ENCODE measurements around the gene STK24.

Gene STK24

DNA sequence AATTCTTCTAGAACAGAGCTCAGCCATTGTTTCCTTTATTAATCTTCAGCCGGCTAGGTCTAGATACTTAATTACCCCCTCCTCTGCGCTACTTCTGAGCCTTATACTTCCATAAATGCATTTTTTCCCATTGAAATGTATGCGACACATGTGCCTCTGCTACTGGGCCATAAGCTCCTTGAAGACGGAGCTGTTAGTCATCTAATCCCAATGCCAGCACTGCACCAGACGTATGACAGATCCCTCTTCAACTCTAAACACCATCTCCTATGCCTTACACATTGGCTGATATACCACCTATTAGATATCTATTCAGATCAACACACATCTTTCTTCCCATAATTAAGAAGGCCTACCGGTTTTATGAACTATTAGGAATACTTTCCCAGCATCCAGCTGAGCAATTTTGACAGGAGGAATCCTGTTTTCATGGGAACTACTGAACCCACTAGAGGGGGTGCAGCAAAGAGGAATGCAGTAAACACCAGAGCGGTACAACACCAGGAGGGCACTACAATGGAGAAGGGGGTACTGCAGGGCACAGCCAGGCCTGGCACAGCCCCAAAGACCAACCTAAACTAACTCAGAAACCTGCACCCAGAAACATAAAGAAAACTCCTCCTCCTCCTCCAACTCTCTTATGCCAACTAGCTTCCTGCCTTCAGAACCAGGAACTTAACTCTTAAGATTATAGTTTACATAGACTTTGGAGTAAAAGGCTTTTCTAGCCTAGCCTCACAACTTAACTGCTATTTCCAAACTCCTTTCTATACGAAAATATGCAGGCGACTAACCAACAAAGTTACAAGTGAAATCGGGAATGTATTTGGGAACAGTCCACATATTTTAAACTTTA, 18.7 kb downstream of the STK24 start:
- DNase-seq (ENCODE audit: extremely low read depth in 1 of 2, low read depth in 1 of 2) = no peak

DNA sequence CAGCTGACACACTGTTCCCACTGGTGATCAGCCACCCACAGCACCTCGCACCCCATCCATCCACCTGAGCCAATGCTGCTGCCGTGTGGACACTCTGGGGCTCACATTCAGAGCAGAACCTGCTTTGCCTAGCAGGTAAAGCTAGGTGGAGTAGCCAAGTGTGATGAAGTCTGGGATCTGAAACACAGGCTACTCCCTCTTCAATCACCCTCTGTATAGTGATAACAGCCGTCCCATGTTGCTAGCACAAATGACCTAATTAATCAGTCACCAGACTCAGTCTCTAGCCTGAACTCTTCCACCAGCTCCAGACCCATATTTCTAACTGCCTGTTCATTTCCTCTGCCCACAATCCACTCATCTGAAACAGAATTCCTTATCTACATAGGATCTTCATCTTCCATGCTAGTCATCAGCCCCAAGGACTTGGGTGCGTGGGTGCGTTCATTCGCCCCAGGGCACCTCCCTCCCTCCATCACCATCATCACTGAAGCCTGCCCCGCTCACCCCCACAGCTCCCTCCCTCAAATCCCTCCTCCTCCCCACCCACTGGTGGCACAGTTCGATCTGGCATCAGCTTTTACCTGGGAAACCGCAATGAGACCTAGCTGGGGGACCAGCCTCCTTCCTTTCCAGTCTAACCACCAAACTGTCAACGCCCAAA, 19.8 kb downstream of the STK24 start:
- DNase-seq (ENCODE audit: extremely low read depth in 1 of 2, low read depth in 1 of 2) = no peak

DNA sequence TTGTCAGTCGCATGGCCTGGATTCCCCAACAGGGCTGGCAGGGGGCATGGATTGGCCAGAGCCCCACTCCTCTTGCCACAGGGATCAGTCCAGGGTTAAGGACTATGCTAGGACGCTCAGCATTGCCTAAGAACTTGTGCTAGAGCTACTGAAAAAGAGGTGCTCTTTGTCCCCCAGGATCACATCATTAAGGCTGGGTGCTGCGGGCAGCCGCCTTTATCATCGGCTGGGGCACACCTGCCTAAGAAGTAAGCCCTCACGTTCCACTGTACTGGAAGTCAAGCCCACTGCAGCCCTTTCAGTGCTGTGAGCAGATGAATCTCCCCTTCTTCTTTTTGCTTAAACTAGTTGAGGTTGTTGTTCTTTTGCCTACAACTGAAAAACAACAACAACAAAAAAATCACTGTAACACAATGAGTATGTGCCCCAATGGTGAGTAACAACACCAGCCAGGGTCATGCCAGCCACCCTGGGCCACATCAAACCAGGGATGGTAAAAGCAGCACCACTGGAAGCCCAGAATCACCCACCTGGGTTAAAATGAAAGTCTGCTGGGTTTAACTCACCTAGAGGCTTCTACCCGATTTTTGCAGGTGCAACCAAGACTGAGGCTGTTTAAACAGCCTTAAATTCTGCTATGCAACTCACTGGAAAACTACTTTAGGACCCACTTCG, 20.6 kb downstream of the STK24 start:
- no peak for DNase-seq (ENCODE audit: extremely low read depth in 1 of 2, low read depth in 1 of 2)

DNA sequence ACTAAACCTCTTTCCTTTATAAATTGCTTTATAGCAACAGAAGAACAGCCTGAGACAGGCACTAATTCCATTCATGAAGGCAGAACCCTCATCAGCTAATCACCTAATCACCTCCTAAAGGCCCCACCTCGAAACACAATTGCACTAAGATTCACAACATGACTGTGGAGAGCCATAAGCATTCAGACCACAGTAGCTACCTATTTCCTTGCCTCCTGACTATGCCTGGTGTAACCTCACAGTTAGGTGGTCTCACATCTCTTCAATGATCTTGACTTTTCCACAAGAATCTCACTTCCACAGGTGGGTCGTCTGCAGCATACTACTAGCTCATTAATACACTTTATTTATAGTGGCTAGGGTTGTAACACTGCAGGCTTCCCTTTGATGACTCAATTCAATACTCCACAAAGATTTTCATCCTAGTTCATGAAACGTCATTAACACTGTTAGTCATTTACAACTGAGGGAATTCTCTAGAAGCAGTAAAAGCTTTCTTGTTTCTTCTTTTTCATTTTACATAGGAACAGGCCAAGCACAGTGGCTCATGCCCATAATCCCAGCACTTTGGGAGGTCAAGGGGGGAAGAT, 27.1 kb downstream of the STK24 start:
- no peak for DNase-seq (ENCODE audit: extremely low read depth in 1 of 2, low read depth in 1 of 2)

DNA sequence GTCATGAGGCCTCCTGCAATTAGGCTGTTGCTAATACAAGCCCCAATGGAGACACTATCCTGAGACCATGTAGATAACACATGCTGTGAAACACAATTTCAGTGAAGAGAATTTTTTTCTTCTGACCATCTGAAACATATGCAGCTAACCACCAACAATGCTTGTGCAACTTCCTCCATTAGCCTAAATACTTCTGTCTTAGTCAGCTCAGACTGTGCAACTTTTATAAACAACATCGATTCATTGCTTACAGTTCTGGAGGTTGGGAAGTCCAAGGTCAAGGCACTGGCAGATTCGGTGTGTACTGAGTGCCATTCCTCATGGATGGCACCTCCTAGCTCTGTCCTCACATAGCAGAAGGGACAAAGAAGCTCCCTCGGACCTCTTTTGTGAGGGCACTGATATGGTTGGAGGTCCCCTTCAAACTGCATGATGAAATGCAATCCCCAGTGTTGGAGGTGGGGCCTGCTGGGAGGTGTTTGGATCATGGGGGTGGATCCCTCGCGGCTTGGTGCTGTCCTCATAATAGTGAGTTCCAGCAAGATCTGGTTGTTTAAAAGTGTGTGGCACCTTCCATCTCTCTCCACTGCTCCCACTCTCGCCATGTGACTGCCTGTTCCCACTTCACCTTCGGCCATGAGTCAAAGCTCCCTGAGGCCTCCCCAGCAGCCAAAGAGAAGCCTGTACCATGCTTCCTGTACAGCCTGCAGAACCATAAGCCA, 27.7 kb downstream of the STK24 start:
- no peak for DNase-seq (ENCODE audit: extremely low read depth in 1 of 2, low read depth in 1 of 2)

- no peak for DNase-seq (ENCODE audit: extremely low read depth in 1 of 2, low read depth in 1 of 2)
Observed at GRCh38 chr13:98548230-98548629, 28.7 kb downstream of the STK24 start.

GRCh38 chr13:98547455-98547854, 29.5 kb downstream of the STK24 start:
- DNase-seq (ENCODE audit: extremely low read depth in 1 of 2, low read depth in 1 of 2) = no peak

GRCh38 chr13:98546402-98546801, 30.5 kb downstream of the STK24 start:
- DNase-seq (ENCODE audit: extremely low read depth in 1 of 2, low read depth in 1 of 2) = no peak

- DNase-seq (ENCODE audit: extremely low read depth in 1 of 2, low read depth in 1 of 2) = no peak
Observed at GRCh38 chr13:98544104-98544710, 32.7 kb downstream of the STK24 start.

GRCh38 chr13:98543378-98544103, 33.4 kb downstream of the STK24 start:
- DNase-seq (ENCODE audit: extremely low read depth in 1 of 2, low read depth in 1 of 2) = no peak

DNA sequence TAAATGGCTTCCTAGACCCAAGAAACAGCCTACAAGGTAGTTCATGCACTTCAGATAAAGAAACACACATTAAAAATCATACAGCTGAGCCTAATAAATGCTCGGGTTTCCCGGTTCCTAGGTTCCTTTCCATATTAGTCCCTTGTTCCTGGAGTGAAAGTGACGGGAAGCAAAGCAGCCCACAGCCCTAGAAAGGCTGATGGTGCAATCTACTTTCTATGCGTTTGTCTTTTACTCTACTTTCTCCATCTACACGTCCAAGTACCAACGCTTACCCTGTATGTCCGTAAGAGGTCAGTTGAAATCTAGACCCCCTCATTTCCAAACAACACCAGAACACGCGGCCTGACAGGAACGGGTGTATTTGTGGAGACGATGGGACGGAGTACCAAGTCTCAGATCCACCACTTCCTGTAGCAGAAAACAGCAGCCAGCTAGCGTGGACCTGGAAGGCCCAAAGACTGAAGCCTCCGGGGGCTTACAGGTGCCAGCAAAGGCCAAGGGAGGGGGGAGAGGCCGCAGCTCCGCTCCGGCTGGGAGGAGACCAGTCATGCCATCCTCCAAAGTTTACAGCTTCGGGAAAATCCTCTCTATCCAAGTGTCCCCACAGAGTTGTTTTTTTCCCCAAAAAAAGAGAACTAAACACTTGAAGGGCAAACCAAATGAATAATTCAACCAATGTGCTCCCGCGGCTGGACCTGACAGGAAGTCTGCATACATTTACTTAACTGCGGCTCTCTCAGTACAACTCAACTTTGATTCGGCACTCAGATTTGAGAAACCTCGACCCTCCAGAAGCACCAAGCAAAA, 34.1 kb downstream of the STK24 start:
- no peak for DNase-seq (ENCODE audit: extremely low read depth in 1 of 2, low read depth in 1 of 2)

GRCh38 chr13:98541701-98542203, 35.2 kb downstream of the STK24 start:
- no peak for DNase-seq (ENCODE audit: extremely low read depth in 1 of 2, low read depth in 1 of 2)

DNA sequence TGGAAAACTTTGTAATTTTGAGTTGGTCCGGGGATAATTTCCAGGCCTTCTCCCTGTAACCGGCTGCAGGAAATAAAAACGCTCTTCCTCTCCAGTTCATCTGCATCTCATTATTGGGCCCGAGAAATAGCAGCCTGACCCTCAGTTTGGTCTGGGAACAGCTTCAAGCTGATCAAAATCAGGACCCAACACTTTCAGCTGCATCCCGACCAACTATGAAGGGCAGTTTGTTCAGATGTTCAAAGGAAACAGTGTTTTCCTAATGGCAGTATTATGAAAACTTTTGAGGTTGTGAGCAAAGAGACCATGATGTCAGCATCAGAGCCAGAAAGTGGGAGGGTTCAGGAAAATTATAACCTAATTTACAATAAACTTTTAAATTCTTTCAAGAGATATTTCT, 35.7 kb downstream of the STK24 start:
- DNase-seq (ENCODE audit: extremely low read depth in 1 of 2, low read depth in 1 of 2) = no peak

- DNase-seq (ENCODE audit: extremely low read depth in 1 of 2, low read depth in 1 of 2) = no peak
Observed at GRCh38 chr13:98540476-98540875, 36.4 kb downstream of the STK24 start.

GRCh38 chr13:98539666-98540065, 37.2 kb downstream of the STK24 start:
- DNase-seq (ENCODE audit: extremely low read depth in 1 of 2, low read depth in 1 of 2) = no peak

DNA sequence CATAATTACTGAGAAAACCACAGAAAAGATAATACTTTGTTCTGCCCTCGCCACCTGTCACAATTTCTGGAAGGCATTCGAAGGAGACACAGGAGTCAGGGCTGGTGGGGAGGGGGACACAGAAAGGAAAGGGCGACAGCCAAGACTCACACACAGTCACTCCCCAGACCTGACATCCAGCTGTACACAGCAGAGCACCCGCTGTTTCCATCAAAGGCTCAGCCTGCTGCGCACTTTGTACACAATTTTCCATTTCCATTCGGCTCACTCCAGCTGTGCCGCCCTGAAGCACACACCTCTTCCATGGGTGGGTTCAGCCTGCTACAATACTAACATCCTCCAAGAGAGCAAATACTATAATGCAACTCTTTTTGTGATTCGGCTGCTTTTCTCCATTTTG, 38.0 kb downstream of the STK24 start:
- no peak for DNase-seq (ENCODE audit: extremely low read depth in 1 of 2, low read depth in 1 of 2)

GRCh38 chr13:98537740-98538139, 39.2 kb downstream of the STK24 start:
- DNase-seq (ENCODE audit: extremely low read depth in 1 of 2, low read depth in 1 of 2) = no peak

DNA sequence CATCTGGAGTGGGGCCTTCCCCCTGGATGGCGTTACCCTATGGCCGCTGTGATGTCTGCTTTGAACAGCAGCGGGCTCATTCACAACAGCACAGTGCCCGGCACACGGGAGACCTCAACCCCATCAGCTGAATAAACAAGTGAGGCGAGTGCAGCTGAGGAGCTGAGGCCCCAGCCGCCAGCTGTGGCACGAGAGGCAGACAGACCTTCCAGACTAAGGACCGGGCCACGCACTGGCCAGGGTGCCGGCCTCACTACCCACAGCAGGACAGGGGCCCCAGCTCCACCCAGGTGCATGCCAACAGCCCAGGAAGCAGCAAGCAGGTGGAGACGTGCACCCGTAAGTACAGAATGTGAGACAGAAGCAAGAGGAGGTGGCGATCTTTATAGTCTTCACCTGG, 39.6 kb downstream of the STK24 start:
- DNase-seq (ENCODE audit: extremely low read depth in 1 of 2, low read depth in 1 of 2) = no peak

GRCh38 chr13:98536729-98537128, 40.2 kb downstream of the STK24 start:
- DNase-seq (ENCODE audit: extremely low read depth in 1 of 2, low read depth in 1 of 2) = no peak
